ENCODE results near the gene PTPRD.

Gene PTPRD

GRCh38 chr9:8332871-8333270 lies 2279.9 kb downstream of the PTPRD start:
- in situ Hi-C loops (cut with MboI; ENCODE audit: low sequenced_read_pairs) = no loop called here

- in situ Hi-C loops (cut with MboI; ENCODE audit: low sequenced_read_pairs) = no loop called here
Measured at GRCh38 chr9:8332331-8332650, 2280.5 kb downstream of the PTPRD start.

- in situ Hi-C loops (cut with MboI; ENCODE audit: low sequenced_read_pairs) = no loop called here
Measured at GRCh38 chr9:8331507-8332330, 2281.1 kb downstream of the PTPRD start.

- in situ Hi-C loops (cut with MboI; ENCODE audit: low sequenced_read_pairs) = no loop called here
Measured at GRCh38 chr9:8329561-8330283, 2283.1 kb downstream of the PTPRD start.

GRCh38 chr9:8315211-8315610 lies 2297.6 kb downstream of the PTPRD start:
- in situ Hi-C loops (cut with MboI; ENCODE audit: low sequenced_read_pairs) = no loop called here

GRCh38 chr9:8309258-8309657 lies 2303.5 kb downstream of the PTPRD start:
- in situ Hi-C loops (cut with MboI; ENCODE audit: low sequenced_read_pairs) = no loop called here

- in situ Hi-C loops (cut with MboI; ENCODE audit: low sequenced_read_pairs) = no loop called here
Measured at GRCh38 chr9:8304720-8305119, 2308.1 kb downstream of the PTPRD start.

GRCh38 chr9:8301296-8301695 lies 2311.5 kb downstream of the PTPRD start:
- in situ Hi-C loops (cut with MboI; ENCODE audit: low sequenced_read_pairs) = no loop called here

GRCh38 chr9:8297047-8297446 lies 2315.8 kb downstream of the PTPRD start:
- in situ Hi-C loops (cut with MboI; ENCODE audit: low sequenced_read_pairs) = no loop called here

GRCh38 chr9:8292657-8293056 lies 2320.1 kb downstream of the PTPRD start:
- in situ Hi-C loops (cut with MboI; ENCODE audit: low sequenced_read_pairs) = no loop called here

- in situ Hi-C loops (cut with MboI; ENCODE audit: low sequenced_read_pairs) = no loop called here
Measured at GRCh38 chr9:8289681-8290080, 2323.1 kb downstream of the PTPRD start.

GRCh38 chr9:8287970-8288369 lies 2324.8 kb downstream of the PTPRD start:
- in situ Hi-C loops (cut with MboI; ENCODE audit: low sequenced_read_pairs) = no loop called here

GRCh38 chr9:8287501-8287900 lies 2325.3 kb downstream of the PTPRD start:
- in situ Hi-C loops (cut with MboI; ENCODE audit: low sequenced_read_pairs) = no loop called here

GRCh38 chr9:8284884-8285283 lies 2327.9 kb downstream of the PTPRD start:
- in situ Hi-C loops (cut with MboI; ENCODE audit: low sequenced_read_pairs) = no loop called here

GRCh38 chr9:8282535-8282934 lies 2330.3 kb downstream of the PTPRD start:
- in situ Hi-C loops (cut with MboI; ENCODE audit: low sequenced_read_pairs) = no loop called here

- in situ Hi-C loops (cut with MboI; ENCODE audit: low sequenced_read_pairs) = no loop called here
Measured at GRCh38 chr9:8280811-8281210, 2332.0 kb downstream of the PTPRD start.

- in situ Hi-C loops (cut with MboI; ENCODE audit: low sequenced_read_pairs) = no loop called here
Measured at GRCh38 chr9:8278048-8278447, 2334.8 kb downstream of the PTPRD start.

- in situ Hi-C loops (cut with MboI; ENCODE audit: low sequenced_read_pairs) = no loop called here
Measured at GRCh38 chr9:8270235-8270634, 2342.6 kb downstream of the PTPRD start.

- in situ Hi-C loops (cut with MboI; ENCODE audit: low sequenced_read_pairs) = no loop called here
Measured at GRCh38 chr9:8268881-8269280, 2343.9 kb downstream of the PTPRD start.

GRCh38 chr9:8268216-8268878 lies 2344.5 kb downstream of the PTPRD start:
- in situ Hi-C loops (cut with MboI; ENCODE audit: low sequenced_read_pairs) = no loop called here

- in situ Hi-C loops (cut with MboI; ENCODE audit: low sequenced_read_pairs) = no loop called here
Measured at GRCh38 chr9:8267636-8268035, 2345.2 kb downstream of the PTPRD start.

GRCh38 chr9:8266861-8267260 lies 2345.9 kb downstream of the PTPRD start:
- in situ Hi-C loops (cut with MboI; ENCODE audit: low sequenced_read_pairs) = no loop called here
